ENCODE measurements around the gene UBE3B. TPM values are rescaled to one million over a fixed set of nuclear protein-coding genes. Genes with fewer than 3 reads are reported as not detected.

UBE3B gene
- total RNA-seq, 1 experiment from 2014 or later = 48.6 TPM

GRCh38 chr12:109541413-109541726 lies 63.9 kb downstream of the UBE3B start:
- BruUV-seq (replicated peaks) = no TSS peak
- intact Hi-C loops (cut with micrococcal nuclease; ENCODE audit: unreplicated experiment) = no loop called here
- H3K36me3 Mint-ChIP-seq (ENCODE audit: insufficient read depth, unreplicated experiment) = no peaks in the 10 kb centered on the region
- no peak for DNase-seq
- CTCF ChIA-PET = no interaction called here
- no peaks in the 10 kb centered on the region for H3K9me3 Mint-ChIP-seq (ENCODE audit: low read depth, unreplicated experiment)
- H3K27ac Mint-ChIP-seq (ENCODE audit: unreplicated experiment) = no peak overlapping the region
- H3K27me3 Mint-ChIP-seq (ENCODE audit: unreplicated experiment) = peaks cover 1% of the 10 kb centered on the region
- TF ChIP-seq, protein P1, sequence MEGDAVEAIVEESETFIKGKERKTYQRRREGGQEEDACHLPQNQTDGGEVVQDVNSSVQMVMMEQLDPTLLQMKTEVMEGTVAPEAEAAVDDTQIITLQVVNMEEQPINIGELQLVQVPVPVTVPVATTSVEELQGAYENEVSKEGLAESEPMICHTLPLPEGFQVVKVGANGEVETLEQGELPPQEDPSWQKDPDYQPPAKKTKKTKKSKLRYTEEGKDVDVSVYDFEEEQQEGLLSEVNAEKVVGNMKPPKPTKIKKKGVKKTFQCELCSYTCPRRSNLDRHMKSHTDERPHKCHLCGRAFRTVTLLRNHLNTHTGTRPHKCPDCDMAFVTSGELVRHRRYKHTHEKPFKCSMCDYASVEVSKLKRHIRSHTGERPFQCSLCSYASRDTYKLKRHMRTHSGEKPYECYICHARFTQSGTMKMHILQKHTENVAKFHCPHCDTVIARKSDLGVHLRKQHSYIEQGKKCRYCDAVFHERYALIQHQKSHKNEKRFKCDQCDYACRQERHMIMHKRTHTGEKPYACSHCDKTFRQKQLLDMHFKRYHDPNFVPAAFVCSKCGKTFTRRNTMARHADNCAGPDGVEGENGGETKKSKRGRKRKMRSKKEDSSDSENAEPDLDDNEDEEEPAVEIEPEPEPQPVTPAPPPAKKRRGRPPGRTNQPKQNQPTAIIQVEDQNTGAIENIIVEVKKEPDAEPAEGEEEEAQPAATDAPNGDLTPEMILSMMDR (IDR thresholded peaks at IDR 0.05; ENCODE audit: unreplicated experiment) = no peak
- H3K4me1 Mint-ChIP-seq (ENCODE audit: low read depth, unreplicated experiment) = peaks cover 8% of the 10 kb centered on the region
- H3K4me3 Mint-ChIP-seq (ENCODE audit: low read depth, unreplicated experiment) = no peak overlapping the region

DNA sequence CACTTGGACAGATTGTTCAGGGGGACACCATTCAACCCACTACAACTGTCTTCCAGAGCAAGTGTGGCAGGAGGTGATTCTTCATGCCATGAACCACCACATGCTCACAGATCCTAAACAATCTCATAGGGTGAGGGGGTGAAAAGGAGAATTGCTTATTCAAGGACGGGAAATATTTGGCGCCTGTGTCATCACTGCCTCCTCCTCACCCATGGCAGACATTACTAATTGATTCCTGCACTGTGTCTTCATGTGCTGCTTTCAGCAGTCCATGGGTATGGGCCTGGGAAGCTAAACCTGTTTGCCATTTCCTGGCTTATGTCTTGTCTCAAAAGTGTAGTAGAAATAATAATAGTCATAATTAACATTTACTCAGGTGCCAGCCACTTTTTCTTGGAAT lies 64.6 kb downstream of the UBE3B start:
- CTCF ChIA-PET = no interaction called here
- no TSS peak for BruUV-seq (replicated peaks)
- Mint-ChIP-seq H3K27me3 (ENCODE audit: unreplicated experiment) (peaks cover 8% of the 10 kb centered on the region), H3K4me1 (ENCODE audit: low read depth, unreplicated experiment) (peaks cover 8% of the 10 kb centered on the region), H3K27ac (ENCODE audit: unreplicated experiment) (no peak overlapping the region), H3K4me3 (ENCODE audit: low read depth, unreplicated experiment) (no peak overlapping the region), H3K9me3 (ENCODE audit: low read depth, unreplicated experiment) (no peaks in the 10 kb centered on the region), H3K36me3 (ENCODE audit: insufficient read depth, unreplicated experiment) (no peaks in the 10 kb centered on the region)
- no peak for DNase-seq
- intact Hi-C loops (cut with micrococcal nuclease; ENCODE audit: unreplicated experiment) = no loop called here
- TF ChIP-seq, protein P1 (IDR thresholded peaks at IDR 0.05; ENCODE audit: unreplicated experiment) = no peak

DNA sequence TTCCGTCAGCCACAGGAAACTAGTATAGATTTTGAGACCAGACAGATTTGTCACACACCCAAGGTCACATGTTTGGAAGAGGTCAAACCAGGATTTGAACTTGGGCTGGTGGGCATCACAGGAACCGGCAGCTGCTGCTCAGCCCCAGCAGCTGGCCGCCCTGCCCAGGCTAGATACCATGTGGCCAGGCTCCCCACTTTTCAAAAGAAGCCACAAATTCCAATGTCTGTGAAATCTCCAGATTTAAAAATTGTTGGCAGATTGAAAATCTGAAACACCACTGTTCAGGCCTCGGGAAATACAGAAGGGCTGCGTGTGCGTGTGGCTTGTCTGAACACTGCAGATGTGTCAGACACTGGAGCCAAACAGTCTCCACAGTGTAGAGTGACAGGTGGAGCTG lies 65.4 kb downstream of the UBE3B start:
- no peaks in the 10 kb centered on the region for H3K36me3 Mint-ChIP-seq (ENCODE audit: insufficient read depth, unreplicated experiment)
- CTCF ChIA-PET = no interaction called here
- peaks cover 16% of the 10 kb centered on the region for H3K27me3 Mint-ChIP-seq (ENCODE audit: unreplicated experiment)
- intact Hi-C loops (cut with micrococcal nuclease; ENCODE audit: unreplicated experiment) = no loop called here
- DNase-seq = no peak
- TF ChIP-seq, protein P1 (IDR thresholded peaks at IDR 0.05; ENCODE audit: unreplicated experiment) = no peak
- BruUV-seq (replicated peaks) = no TSS peak
- H3K4me1 Mint-ChIP-seq (ENCODE audit: low read depth, unreplicated experiment) = peaks cover 8% of the 10 kb centered on the region
- no peak overlapping the region for H3K27ac Mint-ChIP-seq (ENCODE audit: unreplicated experiment)
- no peak overlapping the region for H3K4me3 Mint-ChIP-seq (ENCODE audit: low read depth, unreplicated experiment)
- H3K9me3 Mint-ChIP-seq (ENCODE audit: low read depth, unreplicated experiment) = no peaks in the 10 kb centered on the region

GRCh38 chr12:109544955-109545531 lies 67.6 kb downstream of the UBE3B start:
- CTCF ChIA-PET = interaction anchor here (0.5 kb wide), 1 partner anchor 214 kb away, joined by 3 read pairs; no protein-coding TSS in a partner anchor
- intact Hi-C loops (cut with micrococcal nuclease; ENCODE audit: unreplicated experiment) = no loop called here
- H3K36me3 Mint-ChIP-seq (ENCODE audit: insufficient read depth, unreplicated experiment) = no peaks in the 10 kb centered on the region
- peaks cover 38% of the 10 kb centered on the region for H3K27me3 Mint-ChIP-seq (ENCODE audit: unreplicated experiment)
- peaks cover 8% of the 10 kb centered on the region for H3K4me1 Mint-ChIP-seq (ENCODE audit: low read depth, unreplicated experiment)
- peak; percentile 40 for DNase-seq
- no TSS peak for BruUV-seq (replicated peaks)
- no peak overlapping the region for H3K27ac Mint-ChIP-seq (ENCODE audit: unreplicated experiment)
- TF ChIP-seq, protein P1 (IDR thresholded peaks at IDR 0.05; ENCODE audit: unreplicated experiment) = no peak
- no peak overlapping the region for H3K4me3 Mint-ChIP-seq (ENCODE audit: low read depth, unreplicated experiment)
- H3K9me3 Mint-ChIP-seq (ENCODE audit: low read depth, unreplicated experiment) = no peaks in the 10 kb centered on the region

Data from Calu3 (cell line).